Measurements from ENCODE around the gene MT3. TPM values are rescaled to one million over a fixed set of nuclear protein-coding genes. Genes with fewer than 3 reads are reported as not detected.

The MT3 gene
- 0.56 TPM in 1 of 2 replicates, not detected in the other for total RNA-seq

DNA sequence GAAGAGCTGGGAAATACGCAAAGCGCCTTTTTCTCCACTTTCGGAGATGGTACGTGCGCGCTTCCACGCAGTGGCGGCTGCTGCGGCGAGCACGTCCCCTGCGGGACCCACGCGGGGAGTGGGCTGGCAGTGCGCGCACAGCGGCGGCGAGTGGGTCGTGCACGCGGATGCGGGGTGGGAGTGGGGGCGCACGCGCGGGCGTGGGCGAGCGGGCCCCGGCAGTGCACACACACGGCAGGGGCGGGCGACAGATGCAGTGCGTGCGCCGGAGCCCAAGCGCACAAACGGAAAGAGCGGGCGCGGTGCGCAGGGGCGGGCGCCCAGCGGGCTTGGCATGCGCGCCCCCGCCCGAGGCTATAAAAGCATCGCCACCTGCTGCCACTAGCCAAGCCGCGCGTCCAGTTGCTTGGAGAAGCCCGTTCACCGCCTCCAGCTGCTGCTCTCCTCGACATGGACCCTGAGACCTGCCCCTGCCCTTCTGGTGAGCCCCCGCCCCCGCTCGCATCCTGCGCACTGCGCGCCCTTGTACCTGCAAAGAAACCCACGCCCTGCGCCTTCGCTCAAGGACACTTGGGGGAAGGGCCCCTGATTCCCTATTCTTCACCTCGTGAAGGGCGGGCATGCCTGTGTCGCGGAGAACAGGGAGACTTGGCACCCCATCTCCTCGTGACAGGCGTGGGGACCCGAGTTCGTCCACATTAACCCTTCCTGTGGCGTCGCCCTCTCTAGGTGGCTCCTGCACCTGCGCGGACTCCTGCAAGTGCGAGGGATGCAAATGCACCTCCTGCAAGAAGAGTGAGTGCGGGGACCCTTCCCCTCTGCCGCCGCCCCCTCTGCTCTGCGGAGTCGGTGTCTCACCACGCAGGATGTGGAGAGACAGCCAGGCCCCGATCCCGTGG is at the start of gene MT3:
Gene MT3 (plus strand): TSS at position 388 of the 899 bp plus-strand sequence. CDS start 63 bp downstream, at position 451.

DNA sequence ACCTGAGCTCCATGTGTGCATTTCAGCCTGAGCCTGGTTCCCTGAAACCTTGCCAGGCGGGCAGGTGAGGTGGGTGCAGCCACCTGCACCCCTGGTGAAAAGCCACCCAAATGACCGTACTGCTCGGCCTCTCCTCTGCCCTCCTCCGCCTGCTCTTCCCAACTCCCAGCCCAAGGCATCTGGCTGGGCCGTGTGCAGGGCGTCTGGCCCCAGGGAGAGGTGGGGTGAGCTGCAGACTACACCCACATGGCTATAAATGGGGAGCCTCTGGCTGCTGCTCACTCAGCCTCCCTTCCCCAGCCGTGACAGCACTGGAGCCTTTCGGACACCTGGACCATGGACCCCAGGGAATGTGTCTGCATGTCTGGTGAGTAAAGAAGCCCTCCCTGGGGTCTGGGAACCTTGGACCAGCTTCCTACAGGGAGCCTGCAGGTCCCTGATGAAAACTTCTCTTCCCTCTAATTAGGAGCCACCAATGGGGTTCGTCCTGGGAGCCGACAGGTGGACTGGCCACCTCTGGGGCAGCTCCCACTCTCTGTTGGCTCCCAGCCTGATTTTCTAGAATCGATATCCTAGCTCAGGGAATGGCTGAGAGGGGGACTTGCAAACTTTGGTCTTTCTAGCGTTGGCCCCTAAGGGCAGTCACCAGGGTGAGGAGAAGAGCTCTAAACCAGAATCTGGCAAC is 24.4 kb upstream of the MT3 start, which contains the start of gene MT4:
Gene MT4 (plus strand): TSS at position 281 of the 685 bp plus-strand sequence. CDS start 56 bp downstream, at position 337.

DNA sequence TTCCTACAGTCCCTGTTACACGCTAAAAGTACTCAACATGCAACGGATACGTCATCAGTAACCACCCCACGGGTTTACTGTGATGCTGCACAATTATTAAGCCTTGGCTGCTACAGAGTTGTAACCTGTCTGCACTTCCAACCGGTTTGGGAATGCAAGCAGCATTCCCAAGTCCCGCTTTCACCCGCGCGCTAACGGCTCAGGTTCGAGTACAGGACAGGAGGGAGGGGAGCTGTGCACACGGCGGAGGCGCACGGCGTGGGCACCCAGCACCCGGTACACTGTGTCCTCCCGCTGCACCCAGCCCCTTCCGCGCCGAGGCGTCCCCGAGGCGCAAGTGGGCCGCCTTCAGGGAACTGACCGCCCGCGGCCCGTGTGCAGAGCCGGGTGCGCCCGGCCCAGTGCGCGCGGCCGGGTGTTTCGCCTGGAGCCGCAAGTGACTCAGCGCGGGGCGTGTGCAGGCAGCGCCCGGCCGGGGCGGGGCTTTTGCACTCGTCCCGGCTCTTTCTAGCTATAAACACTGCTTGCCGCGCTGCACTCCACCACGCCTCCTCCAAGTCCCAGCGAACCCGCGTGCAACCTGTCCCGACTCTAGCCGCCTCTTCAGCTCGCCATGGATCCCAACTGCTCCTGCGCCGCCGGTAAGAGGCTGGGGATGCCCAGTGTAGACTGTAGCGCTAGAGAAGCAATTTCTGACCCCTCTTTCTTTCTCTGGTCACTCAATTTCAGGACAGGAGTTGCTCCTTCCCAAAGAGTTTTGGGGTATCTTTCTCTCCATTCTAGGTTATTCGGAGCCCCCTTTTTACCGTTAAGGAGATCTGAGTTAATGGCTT is 18.9 kb downstream of the MT3 start, which contains the start of gene MT2A:
Gene MT2A (plus strand): TSS at position 542 of the 833 bp plus-strand sequence. CDS start 72 bp downstream, at position 614.

DNA sequence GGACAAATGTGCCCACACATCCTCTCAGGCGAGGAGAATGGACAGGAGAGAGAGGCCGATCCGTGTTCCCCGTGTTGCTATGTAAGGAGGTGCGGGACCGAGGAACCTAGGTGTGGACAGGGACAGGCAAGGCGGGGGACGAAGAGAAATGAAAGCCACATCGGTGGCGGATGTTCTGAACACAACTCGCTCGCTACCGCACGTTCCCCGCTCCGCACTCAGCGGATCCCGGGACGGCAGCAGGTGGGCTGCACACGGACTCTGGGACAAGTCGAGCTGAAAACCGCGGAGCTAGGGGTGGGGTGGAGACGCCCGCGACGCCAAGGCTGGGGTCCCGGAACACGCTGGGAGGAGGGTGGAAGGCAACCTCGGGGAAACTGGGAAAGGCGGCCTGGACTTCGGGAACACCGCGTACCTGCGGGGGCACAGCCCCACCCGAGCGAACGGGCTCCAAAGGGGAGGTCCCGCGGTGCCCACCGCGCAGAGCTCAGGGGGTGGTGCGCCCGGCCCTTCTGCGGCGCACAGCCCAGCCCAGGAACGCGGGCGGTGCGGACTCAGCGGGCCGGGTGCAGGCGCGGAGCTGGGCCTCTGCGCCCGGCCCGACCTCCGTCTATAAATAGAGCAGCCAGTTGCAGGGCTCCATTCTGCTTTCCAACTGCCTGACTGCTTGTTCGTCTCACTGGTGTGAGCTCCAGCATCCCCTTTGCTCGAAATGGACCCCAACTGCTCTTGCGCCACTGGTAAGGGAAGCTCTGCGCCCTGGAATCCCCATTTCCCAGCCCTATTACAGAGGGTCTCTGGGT is 36.0 kb downstream of the MT3 start, which contains the start of gene MT1E:
Gene MT1E (plus strand): TSS at position 642 of the 803 bp plus-strand sequence. CDS start 71 bp downstream, at position 713.

DNA sequence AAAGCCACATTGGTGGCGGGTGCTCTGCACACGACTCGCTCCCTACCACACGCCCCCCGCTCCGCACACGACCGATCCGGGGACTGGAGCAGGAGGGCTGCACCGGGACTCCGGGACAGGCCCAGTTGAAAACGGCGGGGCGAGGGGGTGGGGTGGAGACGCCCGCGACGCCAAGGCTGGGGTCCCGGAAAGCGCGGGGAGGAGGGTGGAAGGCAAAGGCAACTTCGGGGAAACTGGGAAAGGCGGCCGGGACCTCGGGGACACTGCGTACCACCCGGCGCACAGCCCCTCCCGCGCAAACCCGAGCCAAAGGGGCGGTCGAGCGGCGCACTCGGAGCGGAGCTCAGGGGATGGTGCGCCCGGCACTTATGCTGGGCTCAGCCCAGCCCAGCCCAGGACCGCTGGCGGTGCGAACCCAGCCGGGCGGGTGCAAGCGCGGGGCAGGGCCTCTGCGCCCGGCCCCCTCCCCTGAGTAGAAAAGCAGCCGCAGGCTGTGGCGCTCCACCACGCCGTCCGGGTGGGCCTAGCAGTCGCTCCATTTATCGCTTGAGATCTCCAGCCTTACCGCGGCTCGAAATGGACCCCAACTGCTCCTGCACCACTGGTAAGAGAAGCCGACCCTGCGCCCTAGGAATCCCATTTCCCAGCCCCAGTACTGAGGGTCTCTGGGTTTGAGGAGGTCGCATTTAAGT is 43.0 kb downstream of the MT3 start, which contains the start of gene MT1M:
Gene MT1M (plus strand): TSS at position 504 of the 692 bp plus-strand sequence. CDS start 73 bp downstream, at position 577.

DNA sequence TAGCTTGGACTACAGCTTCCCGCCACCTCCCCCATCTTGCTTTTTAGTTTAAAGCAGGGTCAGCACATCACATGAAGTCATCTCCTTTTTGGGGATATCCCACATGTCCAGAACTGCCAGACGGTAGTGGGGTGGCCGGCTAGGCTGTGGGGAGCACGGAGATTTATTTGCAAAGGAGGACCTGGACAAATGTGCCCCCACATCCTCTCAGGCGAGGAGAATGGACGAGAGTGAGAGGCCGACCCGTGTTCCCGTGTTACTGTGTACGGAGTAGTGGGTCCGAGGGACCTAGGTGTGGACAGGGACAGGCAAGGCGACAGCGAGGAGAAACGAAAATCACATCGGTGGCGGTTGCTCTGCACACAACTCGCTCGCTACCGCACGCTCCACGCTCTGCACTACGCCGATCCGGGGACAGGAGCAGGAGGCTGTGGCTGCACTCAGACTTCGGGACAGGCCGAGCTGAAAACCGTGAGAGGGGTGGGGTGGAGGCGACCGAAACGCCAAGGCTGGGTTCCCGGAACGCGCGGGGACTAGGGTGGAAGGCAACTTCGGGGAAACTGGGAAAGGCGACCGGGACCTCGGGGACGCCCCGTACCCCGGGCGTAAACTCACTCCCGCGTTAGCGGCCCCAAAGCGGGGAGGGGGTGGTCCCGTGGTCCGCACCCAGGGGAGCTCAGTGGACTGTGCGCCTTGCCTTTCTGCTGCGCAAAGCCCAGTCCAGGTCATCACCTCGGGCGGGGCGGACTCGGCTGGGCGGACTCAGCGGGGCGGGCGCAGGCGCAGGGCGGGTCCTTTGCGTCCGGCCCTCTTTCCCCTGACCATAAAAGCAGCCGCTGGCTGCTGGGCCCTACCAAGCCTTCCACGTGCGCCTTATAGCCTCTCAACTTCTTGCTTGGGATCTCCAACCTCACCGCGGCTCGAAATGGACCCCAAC is 48.8 kb downstream of the MT3 start, which contains the start of gene MT1A:
Gene MT1A (plus strand): TSS at position 853 of the 937 bp plus-strand sequence. CDS start 73 bp downstream, at position 926.

Other genes with a start within 250 kb of the MT3 start
- 291 and 426 TPM in 2 replicates for gene AMFR, start 164.0 kb upstream of the MT3 start, total RNA-seq
- gene NUDT21, start 138.2 kb upstream of the MT3 start, total RNA-seq = 57.5 and 92.6 TPM in 2 replicates
- 82.9 and 83.8 TPM in 2 replicates for gene OGFOD1, start 138.0 kb upstream of the MT3 start, total RNA-seq
- gene BBS2, start 69.5 kb upstream of the MT3 start, total RNA-seq = 35.5 and 75.0 TPM in 2 replicates
- gene MT4, start 24.5 kb upstream of the MT3 start, total RNA-seq = not detected in 2 replicates
- gene MT2A, start 19.1 kb downstream of the MT3 start, total RNA-seq = 190 and 238 TPM in 2 replicates
- gene MT1E, start 36.3 kb downstream of the MT3 start, total RNA-seq = 244 and 365 TPM in 2 replicates
- gene MT1M, start 43.1 kb downstream of the MT3 start, total RNA-seq = 2.5 and 5.9 TPM in 2 replicates
- 3.9 and 8.8 TPM in 2 replicates for gene MT1A, start 49.1 kb downstream of the MT3 start, total RNA-seq
- gene MT1B, start 62.4 kb downstream of the MT3 start, total RNA-seq = not detected in 2 replicates
- gene MT1F, start 68.4 kb downstream of the MT3 start, total RNA-seq = 0.56 and 0.96 TPM in 2 replicates
- gene MT1G, start 78.5 kb downstream of the MT3 start, total RNA-seq = 0.56 and 1.5 TPM in 2 replicates
- 0.77 TPM in 1 of 2 replicates, not detected in the other for gene MT1H, start 80.3 kb downstream of the MT3 start, total RNA-seq
- 154 and 161 TPM in 2 replicates for gene MT1X, start 92.9 kb downstream of the MT3 start, total RNA-seq
- gene NUP93, start 140.6 kb downstream of the MT3 start, total RNA-seq = 40.3 and 91.1 TPM in 2 replicates